Endothelial cell of umbilical vein (primary cell): Measurements from ENCODE around the gene PAX2. TPM values are rescaled to one million over a fixed set of nuclear protein-coding genes. Genes with fewer than 3 reads are reported as not detected.

Experiments
- BruUV-seq: library from RNA; stranded (reverse); fragments of 400-500 nt; replicated peaks from 2 replicates; lab custom pipeline; 2021; lab: Mats Ljungman, UMichigan
- CTCF ChIA-PET: fragments of 300-600, 350-600 bp; sonication (Branson Sonifier 250); formaldehyde crosslinking; loops from one replicate; lab custom pipeline; 2021; ENCODE audit warnings: antibody characterized with exemption, inconsistent platforms; lab: Charles Lee
- POLR2A ChIA-PET: fragments of 300-600, 350-600 bp; sonication (Branson Sonifier 250); formaldehyde crosslinking; loops from one replicate; lab custom pipeline; 2021; ENCODE audit warnings: antibody characterized with exemption, inconsistent platforms; lab: Charles Lee
- DNase-seq: peaks from one replicate; pipeline ENCODE4 v3.0.0-alpha.2; 2011; ENCODE audit warnings: low read depth, low spot score
- FAIRE-seq: peaks from 2 replicates; lab custom pipeline; 2011; peaks lifted over from hg19 to GRCh38; lab: Jason Lieb, UNC
- H2AFZ ChIP-seq: 2 replicates; pipeline ENCODE4 v1.6.0; 2012; ENCODE audit warnings: low read depth, low read length, control low read depth, inconsistent platforms
- H3K27ac ChIP-seq: 2 replicates; pipeline ENCODE4 v1.5.1; 2011; ENCODE audit warnings: low read depth, mild to moderate bottlenecking, control low read depth, low read length, moderate library complexity; ENCODE audit not compliant: insufficient read depth
- H3K27me3 ChIP-seq, 2 experiments: 2 replicates each; pipeline versions ENCODE4 v1.6.0 to v1.6.1; 2011; ENCODE audit warnings: low read length in 2 of 2, mixed read lengths in 1 of 2; ENCODE audit not compliant: control insufficient read depth in 2 of 2, insufficient read depth in 2 of 2
- H3K36me3 ChIP-seq, 2 experiments: 2 replicates in 1 of 2; 3 replicates in 1 of 2; pipeline ENCODE4 v1.5.1; 2011; ENCODE audit warnings: low read length in 2 of 2, mild to moderate bottlenecking in 1 of 2, moderate library complexity in 1 of 2; ENCODE audit not compliant: control insufficient read depth in 2 of 2, insufficient read depth in 2 of 2; ENCODE audit errors: extremely low read depth in 1 of 2
- H3K4me1 ChIP-seq: 3 replicates; pipeline ENCODE4 v1.5.1; 2011; ENCODE audit warnings: mild to moderate bottlenecking, low read length; ENCODE audit not compliant: control insufficient read depth, insufficient read depth; ENCODE audit errors: extremely low read depth
- H3K4me2 ChIP-seq: 2 replicates; pipeline ENCODE4 v1.6.1; 2011; ENCODE audit warnings: low read length, control low read depth, mixed read lengths; ENCODE audit not compliant: insufficient read depth
- H3K4me3 ChIP-seq, 3 experiments: fragments of 200-600 bp in 1 of 3; sonication (generic), shearing (Covaris generic) in 1 of 3; replicated peaks in 1 of 3; 2 replicates each; pipeline ENCODE4 v1.5.1; 2011 to 2016; ENCODE audit warnings: control low read depth in 3 of 3, low read length in 3 of 3, mild to moderate bottlenecking in 2 of 3, inconsistent platforms in 1 of 3, low read depth in 1 of 3, moderate library complexity in 1 of 3; ENCODE audit not compliant: insufficient read depth in 1 of 3
- H3K79me2 ChIP-seq: 2 replicates; pipeline ENCODE4 v1.6.0; 2012; ENCODE audit warnings: low read length, inconsistent platforms; ENCODE audit not compliant: control insufficient read depth, insufficient read depth
- H3K9ac ChIP-seq: replicated peaks from 2 replicates; pipeline ENCODE3; 2011; ENCODE audit warnings: low read length, control low read depth; ENCODE audit not compliant: insufficient read depth; ENCODE audit errors: extremely low read depth
- H3K9me1 ChIP-seq: replicated peaks from 3 replicates; pipeline ENCODE4 v1.6.0; 2011; ENCODE audit warnings: mild to moderate bottlenecking, low read length; ENCODE audit not compliant: control insufficient read depth, insufficient read depth; ENCODE audit errors: extremely low read depth
- H3K9me3 ChIP-seq: replicated peaks from 2 replicates; pipeline ENCODE4 v1.5.1; 2012; ENCODE audit warnings: low read length, inconsistent platforms; ENCODE audit not compliant: control insufficient read depth, insufficient read depth
- H4K20me1 ChIP-seq: replicated peaks from 2 replicates; pipeline ENCODE3; 2011; ENCODE audit warnings: mild to moderate bottlenecking, low read length; ENCODE audit not compliant: control insufficient read depth, insufficient read depth; ENCODE audit errors: extremely low read depth
- CTCF ChIP-seq, 2 donors: IDR thresholded peaks; 1 replicate in 1 of 2; 2 replicates in 1 of 2; pipeline ENCODE4 v1.5.1; 2011; ENCODE audit warnings: low read length in 2 of 2, mild to moderate bottlenecking in 2 of 2, moderate library complexity in 2 of 2, control low read depth in 1 of 2, inconsistent platforms in 1 of 2, low read depth in 1 of 2; ENCODE audit not compliant: insufficient read depth in 1 of 2; ENCODE audit errors: extremely low read depth in 1 of 2
- EZH2 ChIP-seq: IDR thresholded peaks from 2 replicates; pipeline ENCODE4 v1.6.1; 2012; ENCODE audit warnings: borderline replicate concordance, low read depth, mild to moderate bottlenecking, moderate library complexity, low read length, inconsistent platforms; ENCODE audit not compliant: severe bottlenecking
- FOS ChIP-seq: IDR thresholded peaks from 2 replicates; pipeline ENCODE4 v1.6.1; 2011; ENCODE audit warnings: mild to moderate bottlenecking, low read length, moderate library complexity, borderline replicate concordance; ENCODE audit not compliant: insufficient read depth
- GATA2 ChIP-seq: IDR thresholded peaks from 2 replicates; pipeline ENCODE4 v1.7.0; 2011; ENCODE audit warnings: low read depth, mild to moderate bottlenecking, moderate library complexity, mixed read lengths, low read length; ENCODE audit not compliant: insufficient read length, insufficient read depth
- JUN ChIP-seq: IDR thresholded peaks from 2 replicates; pipeline ENCODE4 v1.6.1; 2011; ENCODE audit warnings: borderline replicate concordance, low read depth; ENCODE audit not compliant: insufficient read length, insufficient read depth
- MAX ChIP-seq: IDR thresholded peaks from 2 replicates; pipeline ENCODE4 v1.6.1; 2011; ENCODE audit not compliant: insufficient read depth, insufficient read length
- MYC ChIP-seq: IDR thresholded peaks from one replicate; pipeline ENCODE4 v1.6.1; 2011; ENCODE audit warnings: mild to moderate bottlenecking, low read depth, low read length
- POLR2A ChIP-seq: IDR thresholded peaks from 2 replicates; pipeline ENCODE4 v1.6.1; 2012; ENCODE audit warnings: low read depth, mild to moderate bottlenecking, control low read depth, low read length
- POLR2AphosphoS5 ChIP-seq: IDR thresholded peaks from 2 replicates; pipeline ENCODE4 v1.6.1; 2012; ENCODE audit warnings: low read depth, mild to moderate bottlenecking, control low read depth, low read length, moderate library complexity; ENCODE audit not compliant: insufficient read depth
- dilution Hi-C: fragments of 300-500 bp; cut with MboI; formaldehyde crosslinking; loops from one replicate; pipeline ENCODE4 v1.15.0; 2019; ENCODE audit warnings: low sequenced_read_pairs; ENCODE audit not compliant: extremely low pct_ligation_motif_present
- intact Hi-C: fragments of 100-400 bp; cut with micrococcal nuclease; formaldehyde crosslinking; loops from one replicate; pipeline ENCODE4 v1.10.0; 2022
- polyA plus RNA-seq, 4 experiments: library from polyadenylated mRNA; depleted of rRNA in 3 of 4; stranded (reverse) in 3 of 4; unstranded in 1 of 4; fragments of >200 nt; gene quantifications; 2 replicates each; pipeline versions ENCODE4 v1.2.1 to v1.2.3, GENCODE V29; 2011 to 2012; ENCODE audit warnings: missing spikeins in 1 of 4
- total RNA-seq: library from RNA; stranded (reverse); gene quantifications from 2 replicates; pipeline ENCODE4 v1.2.3, GENCODE V29; 2021

Gene PAX2
- total and polyA plus RNA-seq, 2 donors (not counting 3 experiments of a cell fraction or from before 2014, with no cell fraction given) = not detected

GRCh38 chr10:100817268-100817839, 72.0 kb downstream of the PAX2 start:
- intact Hi-C loops (no loop called here), dilution Hi-C loops (no loop called here)
- H3K9me1 ChIP-seq = no peaks in the 10 kb centered on the region
- H3K4me2 ChIP-seq = no peak overlapping the region
- BruUV-seq = no TSS peak
- no peak for DNase-seq
- H3K4me1 ChIP-seq = no peaks in the 10 kb centered on the region
- no peaks in the 10 kb centered on the region for H4K20me1 ChIP-seq
- H3K9me3 ChIP-seq = no peaks in the 10 kb centered on the region
- FAIRE-seq = no peak
- H3K79me2 ChIP-seq = no peaks in the 10 kb centered on the region
- H3K27ac ChIP-seq = no peak overlapping the region
- TF ChIP-seq JUN = no peak
- no peak for TF ChIP-seq GATA2
- TF ChIP-seq CTCF (IDR thresholded peaks at IDR 0.05; ENCODE audit: extremely low read depth in 1 of 2, insufficient read depth in 1 of 2, low read depth in 1 of 2, low read length in 2 of 2) = no peak
- TF ChIP-seq POLR2A = no peak
- TF ChIP-seq MAX = no peak
- TF ChIP-seq POLR2AphosphoS5 = no peak
- no peak for TF ChIP-seq EZH2
- no peak for TF ChIP-seq MYC
- TF ChIP-seq FOS = no peak
- no peak overlapping the region for H2AFZ ChIP-seq
- no peaks in the 10 kb centered on the region for H3K36me3 ChIP-seq
- no peak overlapping the region for H3K9ac ChIP-seq
- CTCF ChIA-PET = no interaction called here
- POLR2A ChIA-PET = no interaction called here
- no peak overlapping the region for H3K4me3 ChIP-seq
- H3K27me3 ChIP-seq = peaks cover 11 to 17% of the 10 kb centered on the region in 2 experiments
